IMR-90 (cell line): ENCODE data around the gene TMA16. TPM values are rescaled to one million over a fixed set of nuclear protein-coding genes. Genes with fewer than 3 reads are reported as not detected.

Experiments
- ATAC-seq: fragments of 200-7000 bp; cut with Tn5 transposase; 2 replicates; pipeline ENCODE4 v1.9.1; 2020; ENCODE audit warnings: low read depth, mild to moderate bottlenecking, moderate library complexity
- BruUV-seq: library from RNA; stranded (reverse); fragments of 400-500 nt; replicated peaks from 2 replicates; lab custom pipeline; 2021; lab: Mats Ljungman, UMichigan
- CTCF ChIA-PET: fragments of 300-600 bp; formaldehyde crosslinking; extraction: SDS; loops from one replicate; lab custom pipeline; 2021; ENCODE audit warnings: antibody characterized with exemption; lab: Yijun Ruan, JAX
- POLR2A ChIA-PET: fragments of 300-600 bp; sonication (Branson Sonifier 250); formaldehyde crosslinking; loops from one replicate; lab custom pipeline; 2022; ENCODE audit warnings: antibody characterized with exemption; ENCODE audit not compliant: unreplicated experiment; lab: Charles Lee
- DNase-seq: peaks from one replicate; pipeline ENCODE4 v3.0.0; 2013
- H2AFZ ChIP-seq: replicated peaks from 2 replicates; pipeline ENCODE3; 2013; ENCODE audit warnings: low read length, mild to moderate bottlenecking; ENCODE audit not compliant: poor library complexity
- H2AK5ac ChIP-seq: 2 replicates; pipeline ENCODE4 v1.6.1; 2013; ENCODE audit warnings: low read depth, low read length, inconsistent platforms
- H2AK9ac ChIP-seq: replicated peaks from 2 replicates; pipeline ENCODE3; 2013; ENCODE audit warnings: mild to moderate bottlenecking, low read depth, low read length, moderate library complexity; ENCODE audit not compliant: poor library complexity
- H2BK120ac ChIP-seq: 2 replicates; pipeline ENCODE4 v1.6.1; 2013; ENCODE audit warnings: low read depth, low read length, inconsistent platforms
- H2BK15ac ChIP-seq: 3 replicates; pipeline ENCODE4 v1.6.1; 2013; ENCODE audit warnings: low read depth, low read length, inconsistent platforms
- H2BK20ac ChIP-seq: 2 replicates; pipeline ENCODE4 v1.6.1; 2013; ENCODE audit warnings: low read depth, mild to moderate bottlenecking, inconsistent platforms, low read length, moderate library complexity
- H2BK5ac ChIP-seq: 2 replicates; pipeline ENCODE4 v1.6.1; 2013; ENCODE audit warnings: mild to moderate bottlenecking, low read depth, low read length, inconsistent platforms; ENCODE audit not compliant: poor library complexity, severe bottlenecking
- H3K14ac ChIP-seq: replicated peaks from 2 replicates; pipeline ENCODE4 v1.6.1; 2013; ENCODE audit warnings: low read depth, low read length, inconsistent platforms
- H3K18ac ChIP-seq: 2 replicates; pipeline ENCODE4 v1.6.1; 2013; ENCODE audit warnings: low read depth, low read length, control low read depth
- H3K23ac ChIP-seq: 2 replicates; pipeline ENCODE4 v1.6.1; 2013; ENCODE audit warnings: low read depth, low read length, inconsistent platforms
- H3K27ac ChIP-seq: 2 replicates; pipeline ENCODE4 v1.5.1; 2013; ENCODE audit warnings: mild to moderate bottlenecking, control low read depth, low read length; ENCODE audit not compliant: insufficient read depth
- H3K27me3 ChIP-seq: 2 replicates; pipeline ENCODE4 v1.6.1; 2013; ENCODE audit warnings: low read length; ENCODE audit not compliant: control insufficient read depth, insufficient read depth
- H3K36me3 ChIP-seq: 2 replicates; pipeline ENCODE4 v1.6.1; 2013; ENCODE audit warnings: low read length, mixed read lengths; ENCODE audit not compliant: control insufficient read depth, insufficient read depth
- H3K4ac ChIP-seq: 2 replicates; pipeline ENCODE4 v1.6.1; 2013; ENCODE audit warnings: low read depth, low read length, inconsistent platforms
- H3K4me1 ChIP-seq: 2 replicates; pipeline ENCODE4 v1.6.1; 2013; ENCODE audit warnings: low read length, mixed read lengths; ENCODE audit not compliant: control insufficient read depth, insufficient read depth
- H3K4me2 ChIP-seq: 2 replicates; pipeline ENCODE4 v1.6.1; 2013; ENCODE audit warnings: low read depth, mild to moderate bottlenecking, control low read depth, low read length, moderate library complexity
- H3K4me3 ChIP-seq: 2 replicates; pipeline ENCODE4 v1.5.1; 2013; ENCODE audit warnings: low read depth, mild to moderate bottlenecking, control low read depth, low read length, moderate library complexity; ENCODE audit not compliant: insufficient read depth
- H3K56ac ChIP-seq: 2 replicates; pipeline ENCODE4 v1.6.1; 2013; ENCODE audit warnings: low read length, inconsistent platforms; ENCODE audit not compliant: insufficient read depth; ENCODE audit errors: extremely low read depth
- H3K79me1 ChIP-seq, 2 experiments: 2 replicates each; pipeline ENCODE4 v1.6.1; 2013; ENCODE audit warnings: low read length in 2 of 2, inconsistent platforms in 1 of 2, low read depth in 1 of 2
- H3K9ac ChIP-seq: 2 replicates; pipeline ENCODE4 v1.6.1; 2013; ENCODE audit warnings: low read depth, low read length, control low read depth
- H3K9me1 ChIP-seq: 2 replicates; pipeline ENCODE4 v1.6.1; 2013; ENCODE audit warnings: low read length, inconsistent platforms; ENCODE audit not compliant: insufficient read depth
- H3K9me3 ChIP-seq: 2 replicates; pipeline ENCODE4 v1.6.1; 2013; ENCODE audit warnings: low read length; ENCODE audit not compliant: control insufficient read depth, insufficient read depth
- H4K20me1 ChIP-seq: 2 replicates; pipeline ENCODE4 v1.6.1; 2013; ENCODE audit warnings: low read length, inconsistent platforms; ENCODE audit not compliant: insufficient read depth
- H4K5ac ChIP-seq: 2 replicates; pipeline ENCODE4 v1.6.1; 2013; ENCODE audit warnings: mild to moderate bottlenecking, low read depth, low read length, control low read depth
- H4K8ac ChIP-seq, 2 experiments: 2 replicates each; pipeline ENCODE4 v1.6.1; 2013; ENCODE audit warnings: low read depth in 2 of 2, low read length in 2 of 2, control low read depth in 1 of 2, inconsistent platforms in 1 of 2
- H4K91ac ChIP-seq: 2 replicates; pipeline ENCODE4 v1.6.1; 2013; ENCODE audit warnings: low read depth, low read length, inconsistent platforms; ENCODE audit not compliant: insufficient read depth
- RAD21 ChIP-seq: IDR thresholded peaks from 2 replicates; pipeline ENCODE4 v1.6.1; 2012; ENCODE audit warnings: low read length, improper control_type of control experiment
- RFX5 ChIP-seq: IDR thresholded peaks from 2 replicates; pipeline ENCODE4 v1.8.0; 2012; ENCODE audit warnings: low read depth, mild to moderate bottlenecking, low read length, moderate library complexity
- WGBS, 2 experiments: methylation state at CpG; one replicate each; pipeline versions ENCODE4 v1.1.5 to v1.1.7; 2013; ENCODE audit warnings: missing lambda C conversion rate in 2 of 2; ENCODE audit not compliant: insufficient read length in 1 of 2; ENCODE audit errors: extremely low coverage in 2 of 2; 5-methylcytosine and 5-hydroxymethylcytosine counted together
- dilution Hi-C: fragments of 300-500 bp; cut with HindIII; formaldehyde crosslinking; loops from one replicate; pipeline ENCODE4 v1.14.3; 2018; ENCODE audit warnings: low sequenced_read_pairs; ENCODE audit not compliant: unreplicated experiment
- in situ Hi-C: fragments of 300-500 bp; cut with MboI; formaldehyde crosslinking; loops from 3 replicates; pipeline ENCODE4 v1.14.3; 2019; ENCODE audit warnings: low sequenced_read_pairs, inconsistent platforms, mixed read lengths
- intact Hi-C: fragments of 100-400 bp; cut with micrococcal nuclease; formaldehyde crosslinking; loops from 2 replicates; pipeline ENCODE4 v1.10.0; 2022
- polyA plus RNA-seq, 3 experiments: library from polyadenylated mRNA; depleted of rRNA; stranded (reverse); fragments of >200 nt; gene quantifications; 2 replicates each; pipeline ENCODE4 v1.2.3, GENCODE V29; 2012; ENCODE audit warnings: low replicate concordance in 1 of 3
- total RNA-seq: library from RNA; depleted of rRNA; stranded (reverse); fragments of >200 nt; gene quantifications from 2 replicates; pipeline ENCODE4 v1.2.3, GENCODE V29; 2012

Gene TMA16
- total and polyA plus RNA-seq, 2 of the 4 experiments (the other 2 are of a cell fraction), result 9.3 to 19.8 TPM

- H3K14ac ChIP-seq, result no peak overlapping the region
- no peak overlapping the region for H4K5ac ChIP-seq
- in situ Hi-C loops, result no loop called here
- dilution Hi-C loops, result no loop called here
- H3K79me1 ChIP-seq, result no peaks in the 10 kb centered on the region
- no peak overlapping the region for H3K27ac ChIP-seq
- no peak overlapping the region for H2BK15ac ChIP-seq
- WGBS, 2 experiments, result no CpG with 5 or more reads among the region's 2 CpGs
- no peak overlapping the region for H2BK120ac ChIP-seq
- H4K20me1 ChIP-seq, result no peaks in the 10 kb centered on the region
- no peaks in the 10 kb centered on the region for H3K9me1 ChIP-seq
- H4K91ac ChIP-seq, result no peak overlapping the region
- no peak for ATAC-seq
- no peak overlapping the region for H2AK5ac ChIP-seq
- H3K4me1 ChIP-seq, result no peaks in the 10 kb centered on the region
- no peak for DNase-seq
- BruUV-seq, result no TSS peak
- H4K8ac ChIP-seq, result no peak overlapping the region
- intact Hi-C loops, result no loop called here
- no peak overlapping the region for H3K56ac ChIP-seq
- ChIA-PET POLR2A (interaction anchor here (0.7 kb wide), 1 partner anchor 1065 kb away, joined by 7 read pairs; no protein-coding TSS in a partner anchor), CTCF (interaction anchor here (1.3 kb wide), 1 partner anchor 8 kb away, joined by 6 read pairs; no protein-coding TSS in a partner anchor)
- no peak overlapping the region for H3K4ac ChIP-seq
- no peak overlapping the region for H3K4me2 ChIP-seq
- H3K27me3 ChIP-seq, result peaks cover 4% of the 10 kb centered on the region; the same call in 1 of the 2 replicates
- no peak overlapping the region for H3K18ac ChIP-seq
- H3K23ac ChIP-seq, result no peak overlapping the region
- H2AK9ac ChIP-seq, result no peak overlapping the region
- H2BK20ac ChIP-seq, result no peak overlapping the region
- H3K36me3 ChIP-seq, result no peaks in the 10 kb centered on the region
- no peak overlapping the region for H2BK5ac ChIP-seq
- no peak overlapping the region for H3K4me3 ChIP-seq
- no peak overlapping the region for H3K9ac ChIP-seq
- H2AFZ ChIP-seq, result no peak overlapping the region
- no peaks in the 10 kb centered on the region for H3K9me3 ChIP-seq
- TF ChIP-seq RAD21 (no peak), RFX5 (no peak)
Observed at GRCh38 chr4:163564221-163564720, 69.8 kb downstream of the TMA16 start.
